MM.1S (cell line): ENCODE measurements around the gene PRR35.

Experiments
- CTCF ChIP-seq: fragments of 300-600 bp; sonication (generic); IDR thresholded peaks from 2 replicates; pipeline ENCODE4 v1.5.1; 2016; ENCODE audit warnings: antibody characterized with exemption, low read length, mixed read lengths
- EZH2 ChIP-seq: fragments of 300-600 bp; sonication (generic); optimal IDR thresholded peaks from 2 replicates; pipeline ENCODE3; 2017; ENCODE audit warnings: low read depth, mild to moderate bottlenecking, antibody characterized with exemption, low read length, mixed read lengths

- no peak for TF ChIP-seq EZH2
- TF ChIP-seq CTCF: no peak
These were observed 38.9 kb downstream of the PRR35 start for GRCh38 chr16:598823-599739.
